GM12878 (cell line): ENCODE measurements around the gene UTP25. TPM values are rescaled to one million over a fixed set of nuclear protein-coding genes. Genes with fewer than 3 reads are reported as not detected.

ENCODE experiments used
- ATAC-seq: fragments of 200-7000 bp; cut with Tn5 transposase; 3 replicates; pipeline ENCODE4 v1.9.1; 2020; ENCODE audit warnings: mild to moderate bottlenecking, moderate library complexity
- BruUV-seq: library from RNA; stranded (reverse); fragments of 400-500 nt; replicated peaks from 2 replicates; lab custom pipeline; 2021; lab: Mats Ljungman, UMichigan
- CTCF ChIA-PET: fragments of 300-600 bp; sonication (Branson Sonifier 250); formaldehyde crosslinking; extraction: SDS; loops from one replicate; lab custom pipeline; 2021; ENCODE audit warnings: inconsistent platforms; lab: Yijun Ruan, JAX
- POLR2A ChIA-PET: fragments of 350-600 bp; formaldehyde crosslinking; extraction: SDS; loops from one replicate; lab custom pipeline; 2021; ENCODE audit warnings: inconsistent platforms; lab: Charles Lee
- RAD21 ChIA-PET: fragments of 300-600 bp; sonication (Branson Sonifier 250); formaldehyde crosslinking; loops from one replicate; lab custom pipeline; 2023; ENCODE audit warnings: antibody characterized with exemption; ENCODE audit not compliant: unreplicated experiment; lab: Charles Lee
- SMC1A ChIA-PET: fragments of 300-600 bp; sonication (Branson Sonifier 250); formaldehyde crosslinking; loops from one replicate; lab custom pipeline; 2023; ENCODE audit not compliant: unreplicated experiment, uncharacterized antibody; lab: Charles Lee
- DNase-seq: peaks from one replicate; pipeline ENCODE4 v3.0.0-alpha.2; 2011; ENCODE audit warnings: low read depth, low spot score
- FAIRE-seq: peaks from 3 replicates; lab custom pipeline; 2011; peaks lifted over from hg19 to GRCh38; lab: Jason Lieb, UNC
- H2AFZ ChIP-seq: 2 replicates; pipeline ENCODE4 v1.6.0; 2011; ENCODE audit warnings: low read depth, low read length, control low read depth; ENCODE audit not compliant: control insufficient read depth
- H3K27ac ChIP-seq: 2 replicates; pipeline ENCODE4 v1.5.1; 2011; ENCODE audit warnings: control low read depth; ENCODE audit not compliant: control insufficient read depth, insufficient read depth
- H3K27me3 ChIP-seq, 2 experiments: replicated peaks in 1 of 2; 2 replicates each; pipeline versions ENCODE4 v1.6.0 to v1.6.1; 2011; ENCODE audit warnings: low read length in 1 of 2; ENCODE audit not compliant: control insufficient read depth in 2 of 2, insufficient read depth in 2 of 2
- H3K36me3 ChIP-seq, 2 experiments: 2 replicates each; pipeline ENCODE4 v1.5.1; 2011; ENCODE audit warnings: low read length in 1 of 2; ENCODE audit not compliant: control insufficient read depth in 2 of 2, insufficient read depth in 2 of 2
- H3K4me1 ChIP-seq: 2 replicates; pipeline ENCODE4 v1.6.1; 2011; ENCODE audit warnings: mild to moderate bottlenecking, low read length, moderate library complexity, mixed read lengths; ENCODE audit not compliant: control insufficient read depth, insufficient read depth
- H3K4me2 ChIP-seq: 2 replicates; pipeline ENCODE4 v1.6.0; 2011; ENCODE audit warnings: control low read depth; ENCODE audit not compliant: control insufficient read depth, insufficient read depth
- H3K4me3 ChIP-seq: fragments of 200-600 bp; sonication (generic); 2 replicates; pipeline ENCODE4 v1.5.1; 2016
- H3K79me2 ChIP-seq: 2 replicates; pipeline ENCODE4 v1.6.0; 2011; ENCODE audit warnings: low read length; ENCODE audit not compliant: control insufficient read depth, insufficient read depth
- H3K9ac ChIP-seq: 2 replicates; pipeline ENCODE4 v1.8.0; 2011; ENCODE audit warnings: low read length, control low read depth, mixed read lengths; ENCODE audit not compliant: control insufficient read depth, insufficient read depth
- H3K9me3 ChIP-seq: replicated peaks from 3 replicates; pipeline ENCODE4 v1.5.1; 2011; ENCODE audit warnings: mild to moderate bottlenecking, low read length; ENCODE audit not compliant: control insufficient read depth, insufficient read depth
- H4K20me1 ChIP-seq: 2 replicates; pipeline ENCODE4 v1.6.0; 2011; ENCODE audit not compliant: control insufficient read depth, insufficient read depth
- ASH2L ChIP-seq: fragments of 300-600, 200-600 bp; sonication (generic); IDR thresholded peaks from 2 replicates; pipeline ENCODE4 v1.6.1; 2017; ENCODE audit warnings: low read depth, mild to moderate bottlenecking, borderline replicate concordance
- EGR1 ChIP-seq, 2 experiments: IDR thresholded peaks; 1 replicate in 1 of 2; 2 replicates in 1 of 2; pipeline ENCODE4 v1.6.1; 2011 to 2012; ENCODE audit warnings: low read depth in 2 of 2, low read length in 2 of 2, borderline replicate concordance in 1 of 2, mild to moderate bottlenecking in 1 of 2, moderate library complexity in 1 of 2
- IRF3 ChIP-seq: fragments of 450-650 bp; IDR thresholded peaks from 2 replicates; pipeline ENCODE4 v1.6.1; 2014; ENCODE audit warnings: mild to moderate bottlenecking
- IRF4 ChIP-seq: IDR thresholded peaks from 2 replicates; pipeline ENCODE4 v1.6.1; 2011; ENCODE audit warnings: low read depth, low read length
- MEF2B ChIP-seq: fragments of 450-650 bp; IDR thresholded peaks from 2 replicates; pipeline ENCODE4 v1.6.1; 2018; ENCODE audit warnings: mild to moderate bottlenecking, moderate library complexity; ENCODE audit not compliant: partially characterized antibody, poor library complexity, severe bottlenecking
- PAX5 ChIP-seq: IDR thresholded peaks from 2 replicates; pipeline ENCODE4 v1.6.1; 2011; ENCODE audit warnings: low read depth, low read length, borderline replicate concordance
- RAD21 ChIP-seq: IDR thresholded peaks from 2 replicates; pipeline ENCODE4 v1.6.1; 2011; ENCODE audit warnings: mild to moderate bottlenecking, low read depth, low read length, moderate library complexity; ENCODE audit not compliant: insufficient read depth
- RBBP5 ChIP-seq: fragments of 200-600 bp; sonication (generic); conservative IDR thresholded peaks from 2 replicates; pipeline ENCODE4 v1.6.1; 2016
- SMARCA5 ChIP-seq: fragments of 450-650 bp; IDR thresholded peaks from 2 replicates; pipeline ENCODE4 v1.6.1; 2017; ENCODE audit warnings: mild to moderate bottlenecking
- SREBF2 ChIP-seq: IDR thresholded peaks from 2 replicates; pipeline ENCODE4 v1.6.1; 2012; ENCODE audit warnings: mild to moderate bottlenecking, low read length
- WGBS: methylation state at CpG from one replicate; pipeline ENCODE4 v1.1.6; 2016; ENCODE audit warnings: low lambda C conversion rate; ENCODE audit not compliant: insufficient replicate concordance, insufficient coverage; ENCODE audit errors: missing lambda C conversion rate; 5-methylcytosine and 5-hydroxymethylcytosine counted together
- in situ Hi-C: fragments of 300-500 bp; cut with MboI; formaldehyde crosslinking; loops from 9 replicates; pipeline ENCODE4 v1.14.3; 2018; ENCODE audit warnings: mixed read lengths
- intact Hi-C: fragments of 100-400 bp; cut with micrococcal nuclease; formaldehyde crosslinking; loops from one replicate; pipeline ENCODE4 v1.14.2; 2022; ENCODE audit not compliant: unreplicated experiment
- polyA plus RNA-seq, 11 experiments: library from polyadenylated mRNA; depleted of rRNA in 4 of 11; unstranded in 6 of 11; stranded (reverse) in 5 of 11; fragments of >200 nt; fragmentation: Nextera tagmentation in 4 of 11; fragmentation: Illumina TruSeq in 1 of 11; extraction: Ambion mirVana in 4 of 11; extraction: Trizol in 1 of 11; gene quantifications; 1 replicate in 1 of 11; 2 replicates in 10 of 11; pipeline versions ENCODE4 v1.2.1 to v1.2.3, GENCODE V29; 2011 to 2016; ENCODE audit warnings: inconsistent platforms in 2 of 11, missing spikeins in 2 of 11, low read depth in 1 of 11
- total RNA-seq, 4 experiments: library from RNA; depleted of rRNA in 3 of 4; stranded (reverse); fragments of >200 nt in 3 of 4; fragmentation: Illumina TruSeq in 1 of 4; extraction: Trizol in 1 of 4; gene quantifications; 2 replicates each; pipeline versions ENCODE4 v1.2.1 to v1.2.3, GENCODE V29; 2013 to 2021

The UTP25 gene
- total and polyA plus RNA-seq, 10 of the 15 experiments (the other 5 are each of a cell fraction or from before 2014, with no cell fraction given): 3.0 to 13.3 (median 8.5) TPM

- RAD21 ChIA-PET: interaction anchor here (0.8 to 2.0 kb wide), 8 partner anchors 12 to 253 kb away, joined by 3 to 11 read pairs (median 4); partner anchors contain the start of gene TRAF3IP3
- no peak for TF ChIP-seq SREBF2
- no peak for TF ChIP-seq ASH2L
- TF ChIP-seq MEF2B: no peak
- no peak for TF ChIP-seq RBBP5
- no peak for TF ChIP-seq SMARCA5
- TF ChIP-seq PAX5: no peak
- TF ChIP-seq IRF4: no peak
- no peak for TF ChIP-seq IRF3
- TF ChIP-seq EGR1 (IDR thresholded peaks at IDR 0.05; ENCODE audit: borderline replicate concordance in 1 of 2, low read depth in 2 of 2, low read length in 2 of 2): no peak
- no peak for TF ChIP-seq RAD21
- no peaks in the 10 kb centered on the region for H4K20me1 ChIP-seq
- no peak overlapping the region for H3K27ac ChIP-seq
- no peaks in the 10 kb centered on the region for H3K4me1 ChIP-seq
- no peak overlapping the region for H3K4me3 ChIP-seq
- ATAC-seq: no peak
- H3K27me3 ChIP-seq: no peaks in the 10 kb centered on the region; a peak in 1 of 4 replicates
- no peak overlapping the region for H3K4me2 ChIP-seq
- H3K36me3 ChIP-seq: no peaks in the 10 kb centered on the region
- DNase-seq: no peak
- no TSS peak for BruUV-seq
- no peak for FAIRE-seq
- in situ Hi-C loops (no loop called here), intact Hi-C loops (loop anchor here (10.0 kb wide), 1 partner anchor 248 kb away; no protein-coding TSS in a partner anchor)
- CTCF ChIA-PET: interaction anchor here (0.9 to 7.4 kb wide), 27 partner anchors 8 to 494 kb away, joined by 3 to 78 read pairs (median 7); partner anchors contain the start of genes C1orf74, G0S2, IRF6 and TRAF3IP3
- SMC1A ChIA-PET: interaction anchor here (0.8 to 5.0 kb wide), 13 partner anchors 10 to 69 kb away, joined by 3 to 49 read pairs (median 5); partner anchors contain the start of genes C1orf74 and TRAF3IP3
- no peaks in the 10 kb centered on the region for H3K9me3 ChIP-seq
- POLR2A ChIA-PET: interaction anchor here (1.1 kb wide), 1 partner anchor 8 kb away, joined by 4 read pairs; no protein-coding TSS in a partner anchor
- no peak overlapping the region for H3K9ac ChIP-seq
- H3K79me2 ChIP-seq: no peaks in the 10 kb centered on the region
- WGBS: 61% methylated on average over 7 of the region's 7 CpGs
- H2AFZ ChIP-seq: no peak overlapping the region
These were observed 5.1 kb upstream of the UTP25 start for GRCh38 chr1:209822706-209823105.
